Left renal pelvis (tissue), 4 donors: ENCODE results near the gene LBX2. TPM values are rescaled to one million over a fixed set of nuclear protein-coding genes. Genes with fewer than 3 reads are reported as not detected.
"Not testable (repeated sequence)": the region's sequence is repeated elsewhere in the genome, so short reads cannot be mapped to it uniquely, and the experiment has no call there.

Experiments
- DNase-seq, 4 donors: peaks; one replicate each; pipeline ENCODE4 v3.0.0-alpha.2; 2013; ENCODE audit warnings: low read depth in 4 of 4, low spot score in 3 of 4
- polyA plus RNA-seq, 4 donors: library from polyadenylated mRNA; unstranded; fragments of 120-200 nt; gene quantifications; one replicate each; pipeline ENCODE4 v1.2.1, GENCODE V29; 2013; ENCODE audit not compliant: insufficient read length in 4 of 4

The LBX2 gene
- polyA plus RNA-seq, 4 donors, result 1.3 to 5.4 (median 2.4) TPM

GRCh38 chr2:74488643-74489481 is 10.5 kb downstream of the LBX2 start:
- DNase-seq, result no peak

GRCh38 chr2:74486141-74486540 is 13.3 kb downstream of the LBX2 start:
- no peak for DNase-seq

GRCh38 chr2:74483675-74484164 is 15.7 kb downstream of the LBX2 start:
- DNase-seq, result not testable (repeated sequence)

GRCh38 chr2:74482801-74483674 is 16.4 kb downstream of the LBX2 start, which contains the start of the genes CCDC142 and TTC31:
Gene CCDC142, minus strand, starts transcription at chr2:74482998. Its CDS starts 161 bp downstream, at chr2:74482837.
Gene TTC31, plus strand, starts transcription at chr2:74483081. Its CDS starts 15 bp downstream, at chr2:74483096.
- DNase-seq, result peak; percentile 92 to 96 (median 93)

GRCh38 chr2:74481961-74482800 is 17.2 kb downstream of the LBX2 start:
- no peak for DNase-seq

- DNase-seq, result no peak
These were observed 18.0 kb downstream of the LBX2 start for GRCh38 chr2:74481431-74481830.

- DNase-seq, result no peak
These were observed 24.5 kb downstream of the LBX2 start for GRCh38 chr2:74474899-74475298.

GRCh38 chr2:74474481-74474880 is 24.9 kb downstream of the LBX2 start:
- DNase-seq, result no peak

GRCh38 chr2:74472945-74473258 is 26.5 kb downstream of the LBX2 start:
- no peak for DNase-seq

- peak; percentile 87 to 93 (median 92) for DNase-seq
These were observed 27.1 kb downstream of the LBX2 start, which contains the start of gene MRPL53 for GRCh38 chr2:74472086-74472944. Gene MRPL53, minus strand, starts transcription at chr2:74472680. Its CDS starts 20 bp downstream, at chr2:74472660.

- no peak for DNase-seq
These were observed 27.9 kb downstream of the LBX2 start for GRCh38 chr2:74471332-74472065.

GRCh38 chr2:74470742-74471141 is 28.7 kb downstream of the LBX2 start:
- not testable (repeated sequence) for DNase-seq

GRCh38 chr2:74464406-74464805 is 35.0 kb downstream of the LBX2 start:
- no peak for DNase-seq

GRCh38 chr2:74462786-74463105 is 36.7 kb downstream of the LBX2 start:
- DNase-seq, result no peak

GRCh38 chr2:74462054-74462785 is 37.2 kb downstream of the LBX2 start:
- DNase-seq, result no peak

GRCh38 chr2:74461187-74462053 is 38.0 kb downstream of the LBX2 start:
- no peak for DNase-seq

GRCh38 chr2:74460187-74460586 is 39.2 kb downstream of the LBX2 start:
- DNase-seq, result not testable (repeated sequence)
